Effector memory CD8-positive, alpha-beta T cell (primary cell): ENCODE data around the gene ELAVL1.
A peak's percentile ranks its signal among the peaks of the same experiment; 100 is the strongest.

ENCODE experiments used
- ATAC-seq: fragments of 150-1000 bp; cut with Tn5 transposase; replicated peaks from 2 replicates; pipeline ENCODE4 v1.10.0; 2021; ENCODE audit warnings: mild to moderate bottlenecking, moderate library complexity
- DNase-seq, 3 experiments: peaks; one replicate each; pipeline ENCODE4 v3.0.0; 2021
- H3K27ac Mint-ChIP-seq, 2 donors: one replicate each; pipeline ENCODE4 v1.8.0; 2022; ENCODE audit warnings: mild to moderate bottlenecking in 2 of 2, mixed read lengths in 2 of 2, moderate library complexity in 2 of 2
- H3K27me3 Mint-ChIP-seq, 2 donors: one replicate each; pipeline ENCODE4 v1.8.0; 2022; ENCODE audit warnings: mixed read lengths in 2 of 2
- H3K36me3 Mint-ChIP-seq: one replicate; pipeline ENCODE4 v1.8.0; 2022; ENCODE audit warnings: mild to moderate bottlenecking, moderate library complexity, mixed read lengths; ENCODE audit not compliant: insufficient read depth
- H3K4me1 Mint-ChIP-seq, 2 donors: one replicate each; pipeline ENCODE4 v1.8.0; 2022; ENCODE audit warnings: low read depth in 2 of 2, mixed read lengths in 2 of 2
- H3K4me3 Mint-ChIP-seq, 2 donors: one replicate each; pipeline ENCODE4 v1.8.0; 2022; ENCODE audit warnings: mild to moderate bottlenecking in 2 of 2, mixed read lengths in 2 of 2, moderate library complexity in 2 of 2
- H3K9me3 Mint-ChIP-seq, 2 donors: one replicate each; pipeline ENCODE4 v1.8.0; 2022; ENCODE audit warnings: mixed read lengths in 2 of 2

Gene ELAVL1

DNA sequence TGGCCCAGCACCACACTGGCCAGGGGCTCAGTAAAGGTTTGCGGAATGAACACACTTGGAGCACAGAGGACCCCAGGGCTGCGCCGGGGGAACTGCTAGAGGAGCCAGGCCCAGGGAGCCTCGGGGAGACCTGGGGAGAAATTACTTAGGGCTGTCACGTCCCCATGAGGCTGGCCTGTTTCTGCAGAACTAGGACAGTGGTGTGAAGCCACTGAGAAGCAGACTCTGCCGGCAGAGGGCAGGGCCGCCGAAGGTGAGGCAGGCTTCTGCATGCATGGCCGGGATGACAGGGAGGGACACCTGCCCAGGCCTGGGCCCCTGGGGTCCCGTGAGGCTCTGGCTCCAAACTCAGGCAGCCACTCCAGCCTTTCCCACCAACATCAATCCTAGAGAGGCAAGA lies 26.4 kb downstream of the ELAVL1 start:
- no peaks in the 10 kb centered on the region for H3K27me3 Mint-ChIP-seq
- H3K36me3 Mint-ChIP-seq: peaks cover 22% of the 10 kb centered on the region
- no peak overlapping the region for H3K4me3 Mint-ChIP-seq
- no peak for DNase-seq
- no peaks in the 10 kb centered on the region for H3K9me3 Mint-ChIP-seq
- no peak overlapping the region for H3K27ac Mint-ChIP-seq
- peaks cover 2 to 4% of the 10 kb centered on the region in 2 donors for H3K4me1 Mint-ChIP-seq
- ATAC-seq: no peak

DNA sequence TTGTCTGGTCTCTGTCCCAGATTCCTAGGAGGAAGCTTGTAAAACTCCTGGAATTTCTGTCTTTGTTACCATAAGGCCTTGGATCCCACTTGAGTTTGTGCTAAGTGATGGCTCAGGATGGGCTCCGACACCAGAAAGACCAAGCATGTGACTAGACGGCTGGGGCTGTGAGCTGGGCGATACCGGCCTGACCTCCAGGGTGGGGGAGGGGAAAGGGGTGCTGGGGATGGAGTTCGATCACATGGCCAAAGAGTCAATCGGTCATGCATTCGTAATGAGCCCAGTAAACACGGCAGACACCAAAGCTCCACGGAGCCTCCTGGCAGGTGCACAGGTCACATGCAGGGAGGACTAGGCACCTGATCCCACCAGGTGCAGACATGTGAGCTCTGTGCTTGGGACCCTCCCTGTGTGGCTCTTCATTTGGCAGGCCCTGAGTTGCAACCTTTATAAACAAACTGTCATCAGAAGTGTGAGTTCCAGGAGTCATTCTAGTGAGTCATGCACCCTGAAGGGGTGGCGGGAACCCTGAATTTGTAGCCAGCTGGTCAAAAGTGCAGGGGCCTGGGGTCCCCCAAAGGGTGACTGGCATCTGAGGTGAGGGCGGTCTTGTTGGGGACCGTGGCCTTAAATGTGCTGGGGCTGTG lies 27.1 kb downstream of the ELAVL1 start:
- ATAC-seq: no peak
- H3K27ac Mint-ChIP-seq: no peak overlapping the region
- no peak overlapping the region for H3K4me3 Mint-ChIP-seq
- no peak for DNase-seq
- no peaks in the 10 kb centered on the region for H3K9me3 Mint-ChIP-seq
- H3K27me3 Mint-ChIP-seq: no peaks in the 10 kb centered on the region
- no peaks in the 10 kb centered on the region for H3K4me1 Mint-ChIP-seq
- peaks cover 29% of the 10 kb centered on the region for H3K36me3 Mint-ChIP-seq

DNA sequence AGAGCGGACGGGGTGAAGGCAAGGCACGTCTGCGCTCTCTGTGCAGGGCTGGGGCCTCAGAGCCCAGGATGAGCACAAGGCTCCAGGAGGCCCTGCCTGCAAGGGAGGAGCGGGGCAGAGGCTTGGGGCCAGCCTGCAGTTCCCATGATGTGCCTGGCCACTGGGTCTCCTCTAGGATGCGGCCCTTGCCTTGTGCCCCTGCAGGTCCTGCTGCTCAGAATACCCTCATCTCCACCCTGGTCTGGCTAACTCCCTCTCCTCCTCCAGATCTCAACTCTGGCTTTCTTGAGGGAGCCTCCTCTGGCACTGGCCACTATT lies 27.8 kb downstream of the ELAVL1 start:
- no peak for ATAC-seq
- H3K4me1 Mint-ChIP-seq: no peaks in the 10 kb centered on the region
- no peak for DNase-seq
- no peaks in the 10 kb centered on the region for H3K9me3 Mint-ChIP-seq
- no peak overlapping the region for H3K4me3 Mint-ChIP-seq
- H3K27me3 Mint-ChIP-seq: no peaks in the 10 kb centered on the region
- peaks cover 32% of the 10 kb centered on the region for H3K36me3 Mint-ChIP-seq
- H3K27ac Mint-ChIP-seq: no peak overlapping the region

- ATAC-seq (no peak), DNase-seq (no peak)
- no peaks in the 10 kb centered on the region for H3K4me1 Mint-ChIP-seq
- no peaks in the 10 kb centered on the region for H3K27me3 Mint-ChIP-seq
- no peak overlapping the region for H3K27ac Mint-ChIP-seq
- no peaks in the 10 kb centered on the region for H3K9me3 Mint-ChIP-seq
- H3K36me3 Mint-ChIP-seq: peaks cover 35% of the 10 kb centered on the region
- H3K4me3 Mint-ChIP-seq: no peak overlapping the region
These were observed 28.3 kb downstream of the ELAVL1 start for GRCh38 chr19:7977021-7977722.

- Mint-ChIP-seq H3K27ac (no peak overlapping the region), H3K9me3 (no peaks in the 10 kb centered on the region), H3K27me3 (no peaks in the 10 kb centered on the region), H3K4me1 (no peaks in the 10 kb centered on the region), H3K4me3 (no peak overlapping the region), H3K36me3 (peaks cover 37% of the 10 kb centered on the region)
- DNase-seq (no peak), ATAC-seq (no peak)
These were observed 29.0 kb downstream of the ELAVL1 start for GRCh38 chr19:7976461-7976860.

GRCh38 chr19:7975037-7975436 lies 30.4 kb downstream of the ELAVL1 start:
- Mint-ChIP-seq H3K27ac (no peak overlapping the region), H3K4me3 (no peak overlapping the region), H3K27me3 (no peaks in the 10 kb centered on the region), H3K4me1 (no peaks in the 10 kb centered on the region), H3K36me3 (peaks cover 45% of the 10 kb centered on the region), H3K9me3 (no peaks in the 10 kb centered on the region)
- DNase-seq (no peak), ATAC-seq (no peak)

DNA sequence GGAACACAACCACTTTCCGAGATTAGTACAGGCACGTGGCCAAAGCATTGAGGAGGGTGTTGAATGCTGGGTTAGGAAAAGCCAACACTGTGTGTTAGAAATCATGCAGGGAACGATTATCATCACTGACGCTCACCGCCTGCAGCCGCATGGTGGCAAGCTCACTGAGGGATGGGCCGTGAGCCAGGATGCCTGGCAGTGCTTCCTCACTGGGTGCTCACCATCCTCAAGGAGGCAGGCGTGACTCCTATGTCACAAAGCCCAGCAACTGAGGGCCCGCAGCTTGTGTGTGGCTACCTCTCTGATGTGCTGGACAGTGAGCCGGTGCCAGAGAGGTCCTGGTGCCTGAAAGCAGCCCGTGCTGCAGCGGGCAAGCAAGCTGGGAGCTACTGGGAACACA lies 31.6 kb downstream of the ELAVL1 start:
- no peak overlapping the region for H3K27ac Mint-ChIP-seq
- ATAC-seq (no peak), DNase-seq (no peak)
- peaks cover 50% of the 10 kb centered on the region for H3K36me3 Mint-ChIP-seq
- H3K27me3 Mint-ChIP-seq: no peaks in the 10 kb centered on the region
- H3K4me1 Mint-ChIP-seq: no peaks in the 10 kb centered on the region
- H3K9me3 Mint-ChIP-seq: no peaks in the 10 kb centered on the region
- H3K4me3 Mint-ChIP-seq: no peak overlapping the region

- DNase-seq (no peak), ATAC-seq (no peak)
- H3K4me3 Mint-ChIP-seq: no peak overlapping the region
- no peaks in the 10 kb centered on the region for H3K4me1 Mint-ChIP-seq
- H3K36me3 Mint-ChIP-seq: peaks cover 54% of the 10 kb centered on the region
- H3K9me3 Mint-ChIP-seq: no peaks in the 10 kb centered on the region
- H3K27ac Mint-ChIP-seq: no peak overlapping the region
- no peaks in the 10 kb centered on the region for H3K27me3 Mint-ChIP-seq
These were observed 33.6 kb downstream of the ELAVL1 start for GRCh38 chr19:7971553-7972520.

DNA sequence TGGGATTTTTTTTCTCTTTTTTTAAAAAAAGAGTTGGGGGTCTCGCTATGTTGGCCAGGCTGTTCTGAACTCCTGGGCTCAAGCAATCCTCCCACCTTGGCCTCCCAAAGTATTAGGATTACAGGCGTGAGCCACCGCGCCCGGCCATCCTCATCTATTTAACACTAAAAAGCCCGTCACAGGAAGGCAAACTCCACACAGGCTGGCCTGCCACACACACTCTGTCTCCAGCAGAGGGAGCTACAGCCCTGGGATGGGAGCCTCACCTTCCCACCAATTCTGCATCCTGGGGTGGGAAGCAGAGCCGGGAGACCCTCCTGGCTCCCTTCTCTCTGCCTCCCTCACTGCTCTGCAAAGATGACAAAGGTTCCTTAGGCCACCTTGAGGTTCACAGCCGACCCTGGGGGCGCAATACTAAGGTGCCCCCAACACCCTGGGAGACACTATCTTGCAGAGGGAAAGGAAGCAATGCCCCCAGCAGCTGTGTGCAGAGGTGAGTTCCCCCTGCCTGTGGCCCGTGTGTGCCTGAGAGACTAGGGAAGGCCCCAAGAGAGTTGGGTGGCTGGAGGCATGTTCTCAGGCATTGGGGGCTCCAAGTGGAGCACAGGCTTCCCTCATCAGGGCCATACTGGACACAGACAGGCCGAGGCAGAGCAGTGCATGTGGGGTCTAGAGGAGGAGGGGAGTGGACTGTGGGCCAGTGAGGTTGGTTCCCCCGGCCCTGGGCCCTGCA lies 34.6 kb downstream of the ELAVL1 start:
- ATAC-seq (no peak), DNase-seq (no peak)
- H3K36me3 Mint-ChIP-seq: peaks cover 57% of the 10 kb centered on the region
- no peaks in the 10 kb centered on the region for H3K4me1 Mint-ChIP-seq
- H3K27ac Mint-ChIP-seq: no peak overlapping the region
- no peaks in the 10 kb centered on the region for H3K27me3 Mint-ChIP-seq
- no peak overlapping the region for H3K4me3 Mint-ChIP-seq
- no peaks in the 10 kb centered on the region for H3K9me3 Mint-ChIP-seq

DNA sequence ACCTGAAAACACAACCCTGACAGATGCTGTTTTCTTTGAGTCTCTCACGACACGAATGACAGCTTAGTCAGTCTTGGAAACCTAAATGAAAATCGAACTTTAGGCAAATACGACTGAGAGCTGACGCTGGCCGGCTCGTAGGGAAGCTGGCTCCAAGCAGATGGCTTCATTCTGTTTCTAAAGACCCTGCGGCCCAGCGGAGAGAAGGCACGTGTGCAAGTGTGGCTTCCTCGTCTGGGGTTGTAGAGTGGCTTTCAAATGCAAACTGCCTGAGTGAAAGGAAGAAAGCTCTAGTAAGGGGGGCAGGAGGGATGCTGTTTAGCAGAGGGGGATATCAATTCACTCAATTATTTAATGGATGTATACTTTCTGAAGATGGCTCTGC lies 35.9 kb downstream of the ELAVL1 start:
- DNase-seq: no peak
- Mint-ChIP-seq H3K4me1 (no peaks in the 10 kb centered on the region), H3K27me3 (no peaks in the 10 kb centered on the region), H3K4me3 (no peak overlapping the region), H3K36me3 (peaks cover 57% of the 10 kb centered on the region), H3K27ac (no peak overlapping the region), H3K9me3 (no peaks in the 10 kb centered on the region)
- no peak for ATAC-seq

DNA sequence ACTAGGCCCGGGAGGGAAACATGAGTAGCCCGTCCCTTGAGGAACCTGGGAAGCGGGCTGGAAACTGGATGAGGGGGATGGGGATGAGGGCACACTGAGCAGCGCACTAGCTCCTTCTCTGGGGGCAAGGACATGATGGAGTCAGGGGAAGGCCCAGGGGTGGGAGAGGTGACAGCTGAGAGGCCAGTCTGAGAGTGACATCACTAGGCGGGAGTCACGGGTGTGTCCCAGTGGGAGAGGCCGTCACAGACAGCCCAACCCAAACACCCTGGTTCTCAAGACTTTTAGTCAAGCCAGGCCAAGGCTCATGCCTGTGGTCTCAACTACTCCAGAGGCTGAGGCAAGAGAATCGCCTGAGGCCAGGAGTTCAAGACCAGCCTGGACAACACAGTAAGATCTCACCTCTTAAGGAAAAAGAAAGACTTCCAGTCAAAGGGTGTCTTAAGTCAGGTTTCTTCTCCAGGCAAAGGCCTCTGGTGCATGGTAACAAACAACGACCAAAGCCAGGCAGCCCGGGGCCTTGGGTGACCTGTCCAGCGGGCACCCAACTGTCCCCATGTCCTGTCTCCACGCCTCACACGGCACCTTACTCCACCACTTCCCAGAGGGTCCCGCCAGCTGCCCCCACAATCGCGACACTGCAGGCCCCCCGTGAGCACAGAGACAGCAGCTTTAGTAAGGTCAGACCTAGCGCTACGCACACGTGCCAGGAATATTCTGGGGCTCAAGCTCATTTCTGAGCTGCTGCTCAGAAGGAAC lies 36.5 kb downstream of the ELAVL1 start:
- peak overlapping the region in 1 of 2 donors; percentile 69 for H3K27ac Mint-ChIP-seq

GRCh38 chr19:7968008-7968795 lies 37.2 kb downstream of the ELAVL1 start:
- Mint-ChIP-seq H3K27ac (peak overlapping the region; percentile 46 to 69), H3K4me3 (no peak overlapping the region), H3K9me3 (no peaks in the 10 kb centered on the region), H3K4me1 (no peaks in the 10 kb centered on the region), H3K27me3 (no peaks in the 10 kb centered on the region), H3K36me3 (peaks cover 49% of the 10 kb centered on the region)
- ATAC-seq (no peak), DNase-seq (no peak)

More for the DNA sequence above, 36.5 kb downstream of the ELAVL1 start:
- Mint-ChIP-seq H3K36me3 (peaks cover 56% of the 10 kb centered on the region), H3K27me3 (no peaks in the 10 kb centered on the region), H3K4me1 (no peaks in the 10 kb centered on the region), H3K4me3 (no peak overlapping the region), H3K9me3 (no peaks in the 10 kb centered on the region)
- no peak for ATAC-seq
- no peak for DNase-seq
